Measurements from ENCODE around the gene COL4A2.

DNA sequence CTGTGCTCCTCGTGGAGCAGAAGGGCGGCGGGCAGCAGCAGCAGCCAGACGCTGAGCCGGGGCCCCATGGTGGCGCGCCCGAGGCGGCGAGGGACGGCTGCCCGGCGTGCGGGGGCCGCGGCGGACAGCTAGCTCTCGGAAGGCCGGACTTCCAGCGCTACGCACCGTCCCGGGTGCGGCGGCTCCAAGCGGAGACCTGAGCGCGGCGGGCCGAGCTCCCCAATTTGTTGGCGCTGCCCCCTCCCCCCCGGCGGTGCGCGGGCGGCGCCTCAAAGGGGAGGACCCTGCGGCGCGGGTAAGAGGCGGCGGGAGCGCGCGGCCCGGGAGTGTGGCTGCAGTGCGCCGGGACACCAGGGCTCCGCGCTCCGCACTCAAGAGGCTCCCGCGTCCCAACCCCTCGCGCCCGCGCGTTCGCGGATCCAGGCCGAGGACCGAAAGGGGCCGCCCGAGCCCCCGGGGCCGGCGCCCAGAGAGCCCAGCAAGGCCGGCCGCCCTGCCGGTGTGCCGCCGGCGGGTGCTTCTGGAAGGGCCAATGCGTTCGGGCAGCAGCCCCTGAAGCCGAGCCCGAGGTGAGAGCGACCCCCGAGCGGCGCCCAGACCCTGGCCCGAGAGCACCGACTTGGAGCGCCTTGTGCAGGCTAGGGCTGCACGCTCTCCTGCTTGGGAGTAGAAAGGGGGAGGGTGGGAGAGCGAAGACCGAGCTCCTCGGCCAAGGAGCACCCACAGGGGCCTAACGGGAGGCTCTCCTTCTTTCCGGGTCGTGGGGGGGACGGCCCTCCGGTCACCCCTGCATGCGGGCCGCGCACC, at the start of gene COL4A2, which contains the start of gene COL4A1:
- no peak for TF ChIP-seq EZH2phosphoT487 (IDR thresholded peaks at IDR 0.05; ENCODE audit: insufficient read depth, low read depth)
- no peak for TF ChIP-seq EZH2 (IDR thresholded peaks at IDR 0.05; ENCODE audit: insufficient read depth, poor library complexity, severe bottlenecking)
